ENCODE results near the gene PSMG4.

PSMG4 gene

DNA sequence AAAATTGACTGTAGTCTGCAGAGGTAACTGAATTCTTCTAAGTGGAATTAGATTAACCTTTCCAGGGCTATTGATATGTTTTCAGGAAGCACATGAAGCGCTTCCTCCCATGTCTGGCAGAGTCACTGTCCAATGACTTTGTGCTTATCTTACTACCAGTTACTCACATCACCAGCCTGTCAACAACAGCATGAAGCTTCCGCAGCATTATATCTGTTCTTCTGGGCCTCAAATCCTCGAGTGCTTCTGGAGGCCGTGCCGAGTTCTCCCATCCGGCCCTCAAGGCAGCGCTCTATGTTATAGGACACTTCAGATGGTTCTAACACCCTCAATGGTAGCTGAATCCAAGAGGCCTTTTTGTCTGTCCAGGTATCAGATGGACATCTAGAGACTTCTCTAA is 33.2 kb downstream of the PSMG4 start:
- DNase-seq: no peak

DNA sequence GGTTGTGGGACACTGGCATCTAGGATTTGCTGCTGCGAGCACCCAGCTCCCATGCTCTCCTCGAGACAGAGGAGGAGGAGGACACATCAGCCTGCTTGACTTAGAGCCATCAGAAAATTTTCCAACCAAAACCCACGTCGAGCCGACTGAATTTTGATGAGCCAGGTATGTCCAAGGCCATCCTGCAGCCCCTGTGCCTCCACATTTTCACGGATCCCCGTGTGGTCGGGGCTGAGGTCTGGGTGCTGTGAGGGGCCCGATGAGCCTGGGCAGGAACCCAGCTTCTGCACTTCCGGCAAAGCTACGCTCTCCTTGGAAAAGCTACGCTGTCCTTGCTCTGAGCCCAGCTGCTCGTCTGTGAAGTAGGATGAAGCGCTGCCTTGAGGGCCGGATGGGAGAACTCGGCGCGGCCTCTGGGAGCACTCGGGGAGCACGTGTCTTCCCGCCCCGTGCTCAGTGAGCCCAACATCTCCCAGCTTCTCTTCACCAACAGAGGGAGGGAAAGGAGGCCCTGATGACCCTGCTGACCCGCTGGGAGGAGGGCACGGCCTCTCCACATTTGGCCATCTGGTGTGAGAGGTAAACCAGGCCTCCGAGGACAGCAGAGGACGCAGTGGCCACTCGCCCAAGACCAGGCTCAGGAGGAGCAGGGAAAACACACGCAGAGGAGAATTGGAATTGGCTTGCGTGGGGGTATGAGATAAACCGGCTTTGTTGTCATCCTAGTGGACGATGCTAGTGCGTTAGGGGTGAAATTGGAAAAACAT is 33.9 kb downstream of the PSMG4 start:
- no peak for DNase-seq

DNA sequence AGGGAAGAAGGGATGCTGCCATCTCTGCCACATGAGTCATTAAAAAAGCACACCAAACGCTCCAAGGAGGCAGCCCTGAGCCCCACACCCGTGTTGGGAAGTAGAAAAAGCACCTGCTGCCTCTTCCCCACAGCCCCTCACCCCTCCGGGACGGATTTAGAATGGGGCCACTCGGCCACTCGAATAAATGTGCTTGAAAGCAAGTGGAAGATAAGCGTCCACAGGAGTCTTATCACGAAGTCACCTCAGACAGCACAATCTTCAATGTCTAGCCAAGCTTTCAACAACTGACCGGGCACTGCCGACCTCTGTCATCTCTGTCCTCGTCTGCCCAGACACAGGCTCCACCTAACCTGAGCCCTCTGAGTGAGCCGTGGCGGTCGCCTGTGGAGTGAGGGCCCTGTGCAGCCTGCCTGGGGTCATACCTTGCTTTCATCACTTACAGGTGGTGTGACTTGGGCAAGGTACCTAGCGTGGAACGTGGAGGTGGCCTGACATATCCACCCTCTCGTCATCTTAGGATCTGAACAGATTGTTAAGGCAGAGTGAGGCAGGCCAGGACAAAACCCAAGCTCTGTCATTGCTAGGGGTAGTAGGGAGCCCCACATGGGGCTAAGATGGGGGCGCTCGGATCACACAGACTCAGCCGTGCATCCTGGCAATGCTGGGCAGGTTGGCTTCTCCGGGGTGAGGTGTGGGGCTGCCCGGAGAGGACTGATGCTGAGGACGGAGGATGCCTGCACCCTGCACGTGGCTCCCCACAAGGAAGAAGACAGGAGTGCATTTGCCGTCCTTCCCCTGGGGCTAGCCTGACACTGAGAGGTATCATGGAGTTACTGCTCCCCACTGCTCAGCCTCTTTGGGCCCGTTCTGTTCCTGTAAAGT is 34.8 kb downstream of the PSMG4 start:
- no peak for DNase-seq

DNA sequence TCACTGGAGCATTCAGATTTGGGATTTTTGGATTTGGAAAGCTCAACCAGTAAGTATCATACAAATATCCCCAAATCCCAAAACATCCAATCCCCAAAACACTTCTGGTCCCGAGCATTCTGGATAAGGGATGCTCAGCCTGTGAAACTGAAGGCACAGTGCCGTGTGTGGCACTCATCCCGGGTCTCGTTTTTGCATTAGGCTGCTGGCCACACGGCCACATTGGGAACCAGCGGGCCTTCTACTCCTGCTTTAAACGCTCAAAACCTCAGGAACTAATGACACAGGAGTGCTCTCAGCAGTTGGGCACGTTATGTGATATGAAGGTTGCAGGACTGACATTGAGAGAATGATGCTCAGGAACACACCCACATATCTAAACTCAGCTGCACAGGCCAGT is 35.6 kb downstream of the PSMG4 start:
- DNase-seq: no peak

DNA sequence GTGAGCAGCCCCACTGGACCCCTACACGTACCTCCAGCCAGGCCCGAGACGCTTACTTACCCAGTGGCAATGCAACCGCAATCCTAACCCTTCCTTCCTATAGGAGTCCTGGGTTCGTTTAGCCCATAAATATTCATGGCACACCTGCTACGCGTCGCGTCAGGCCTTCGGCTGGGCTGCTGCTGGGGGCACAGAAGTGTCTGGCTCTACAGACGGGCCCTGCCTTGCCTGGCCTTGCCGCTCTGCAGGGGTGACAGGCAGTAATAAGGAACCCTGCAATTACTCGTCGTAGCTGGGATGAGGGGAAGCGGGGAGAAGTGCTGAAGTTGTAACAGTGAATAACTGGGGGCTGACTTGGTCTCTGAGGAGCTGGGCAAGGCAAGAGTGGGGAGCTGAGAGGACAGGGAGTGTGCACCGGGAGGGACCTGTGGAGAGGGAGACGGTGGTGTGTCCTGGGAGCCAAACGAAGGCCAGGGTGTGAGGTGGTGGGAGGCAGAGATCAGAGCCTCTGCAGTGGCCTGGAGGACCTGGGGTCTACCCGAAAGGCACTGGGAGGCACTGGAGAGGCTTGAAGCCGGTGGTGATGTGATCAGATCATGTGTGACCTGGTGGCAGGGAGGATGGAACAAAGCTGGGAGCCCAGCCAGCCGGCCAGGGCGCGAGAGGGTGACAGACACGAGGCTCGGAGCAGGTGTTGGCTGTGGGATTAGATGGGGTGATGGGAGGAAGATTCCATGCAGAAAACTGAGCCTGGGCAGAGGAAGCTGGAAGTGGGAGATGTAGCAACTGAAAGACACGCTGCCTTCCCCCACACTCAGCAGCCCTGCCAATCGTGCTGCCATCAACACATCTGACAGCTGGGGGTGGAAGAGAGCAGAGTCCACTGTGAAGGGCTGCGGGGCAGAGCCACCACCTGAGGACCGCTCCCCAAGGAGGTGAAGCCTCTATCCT is 36.4 kb downstream of the PSMG4 start:
- DNase-seq: no peak

DNA sequence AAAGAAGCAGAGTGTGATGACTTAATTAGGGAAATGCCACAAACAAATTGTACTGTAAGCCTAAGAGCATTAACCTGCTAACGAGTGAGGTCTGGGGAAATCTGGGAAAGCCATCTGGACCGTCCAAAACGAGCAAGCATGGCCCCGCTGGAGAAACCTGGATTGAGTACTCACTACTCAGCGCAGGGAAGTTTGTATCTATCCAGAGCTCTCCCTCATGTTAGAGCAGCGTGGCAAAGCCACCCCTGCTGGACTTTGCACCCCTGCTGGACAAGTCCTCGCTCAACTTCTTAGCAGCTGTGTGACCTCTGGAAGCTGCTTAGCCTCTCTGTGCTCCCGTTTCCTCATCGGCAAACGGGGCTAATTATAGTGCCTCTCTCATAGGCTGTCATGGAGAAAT is 37.3 kb downstream of the PSMG4 start:
- no peak for DNase-seq

DNA sequence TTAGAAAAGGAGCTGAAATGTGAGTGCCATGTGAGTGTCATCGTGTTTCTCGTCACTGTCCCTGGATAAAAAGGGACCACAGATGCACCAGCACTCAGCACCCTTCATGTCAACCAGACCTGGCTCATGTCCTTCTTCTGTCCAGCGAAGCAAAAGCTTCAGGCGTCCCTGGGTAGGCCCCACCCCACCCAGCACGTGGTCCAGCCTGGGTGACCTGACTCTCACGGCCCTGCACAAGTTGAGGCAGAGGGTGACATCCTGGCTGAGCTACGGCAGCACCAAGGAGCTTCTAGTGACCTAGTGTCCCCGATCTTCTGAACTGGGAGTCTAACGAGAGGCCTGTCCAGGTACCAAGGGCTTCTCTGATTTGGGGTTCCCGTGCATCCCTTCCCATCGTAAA is 37.8 kb downstream of the PSMG4 start:
- DNase-seq: no peak

DNA sequence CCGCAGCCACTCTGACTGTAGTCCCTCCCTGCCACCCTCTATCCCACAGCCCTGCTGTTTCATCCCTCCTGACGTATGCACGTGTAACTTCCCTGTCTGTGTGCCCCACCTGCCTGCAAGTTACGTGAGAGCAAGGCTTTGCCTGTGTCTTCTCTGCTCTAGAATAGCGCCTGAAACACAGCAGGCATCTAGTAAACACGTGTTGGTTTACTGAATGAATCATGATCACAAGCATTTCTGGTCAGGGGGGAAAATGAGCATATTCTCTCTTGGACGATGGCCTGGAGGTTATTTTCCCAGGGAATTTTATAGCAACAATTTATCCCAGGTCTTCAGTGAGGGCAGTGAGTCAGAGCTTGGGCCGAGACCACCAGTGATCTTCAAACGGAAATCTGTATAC is 38.3 kb downstream of the PSMG4 start:
- DNase-seq: no peak

DNA sequence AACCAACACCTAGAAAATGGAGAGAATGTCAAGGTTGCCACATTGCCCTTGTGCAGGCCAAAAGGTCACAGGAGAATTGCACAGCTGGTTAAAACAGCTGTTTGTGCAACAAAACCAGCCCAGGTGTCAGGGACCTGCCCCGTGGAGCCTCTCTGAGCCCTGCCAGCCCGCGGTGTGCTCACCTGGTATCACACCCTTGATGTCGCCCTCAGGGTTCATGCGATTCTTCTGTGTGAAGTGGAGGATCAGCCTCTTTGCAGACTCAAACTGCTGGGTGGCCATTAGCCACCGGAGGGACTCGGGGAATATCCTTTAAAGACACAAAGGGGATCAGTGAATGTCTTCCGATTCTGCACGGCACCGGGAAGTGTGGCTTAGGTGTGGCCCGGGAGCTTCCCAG is 39.2 kb downstream of the PSMG4 start:
- no peak for DNase-seq

DNA sequence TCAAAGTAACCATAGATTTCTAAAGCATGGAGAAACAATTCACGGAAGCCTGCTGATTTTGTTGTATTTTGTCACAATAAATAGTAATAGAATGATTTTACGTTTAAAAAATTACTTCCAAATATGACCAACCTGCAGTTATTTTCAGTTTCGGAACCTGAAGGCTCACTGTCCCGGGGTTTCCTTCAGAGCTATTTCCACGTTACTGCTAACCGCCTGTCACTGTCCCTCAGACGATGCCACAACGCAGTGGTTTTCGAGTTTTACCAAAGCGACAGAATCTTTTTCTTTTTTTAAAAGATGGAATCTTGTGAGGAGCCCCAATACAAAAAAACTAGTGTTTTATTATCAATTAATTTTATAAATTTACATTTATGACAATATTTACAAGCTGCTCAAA is 40.5 kb downstream of the PSMG4 start:
- no peak for DNase-seq

DNA sequence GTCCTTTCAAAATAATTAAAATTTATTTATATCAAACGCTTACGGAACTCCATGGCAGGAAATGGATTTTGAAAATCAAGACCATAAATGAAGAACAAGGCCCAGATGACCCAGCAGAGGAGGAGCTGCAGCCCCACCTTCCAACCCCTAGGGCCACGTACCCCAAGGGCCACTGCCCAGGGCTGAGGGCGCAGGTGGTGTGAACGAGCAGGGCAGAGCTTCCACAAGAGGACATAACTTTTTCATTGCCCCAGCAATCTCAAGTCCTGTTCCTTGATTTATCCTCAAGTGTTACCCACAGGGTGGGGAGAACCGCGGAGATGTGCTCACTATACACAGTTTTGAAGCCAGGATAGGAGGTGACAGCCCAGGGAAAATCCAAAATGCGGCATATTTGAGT is 42.8 kb downstream of the PSMG4 start:
- DNase-seq: no peak

DNA sequence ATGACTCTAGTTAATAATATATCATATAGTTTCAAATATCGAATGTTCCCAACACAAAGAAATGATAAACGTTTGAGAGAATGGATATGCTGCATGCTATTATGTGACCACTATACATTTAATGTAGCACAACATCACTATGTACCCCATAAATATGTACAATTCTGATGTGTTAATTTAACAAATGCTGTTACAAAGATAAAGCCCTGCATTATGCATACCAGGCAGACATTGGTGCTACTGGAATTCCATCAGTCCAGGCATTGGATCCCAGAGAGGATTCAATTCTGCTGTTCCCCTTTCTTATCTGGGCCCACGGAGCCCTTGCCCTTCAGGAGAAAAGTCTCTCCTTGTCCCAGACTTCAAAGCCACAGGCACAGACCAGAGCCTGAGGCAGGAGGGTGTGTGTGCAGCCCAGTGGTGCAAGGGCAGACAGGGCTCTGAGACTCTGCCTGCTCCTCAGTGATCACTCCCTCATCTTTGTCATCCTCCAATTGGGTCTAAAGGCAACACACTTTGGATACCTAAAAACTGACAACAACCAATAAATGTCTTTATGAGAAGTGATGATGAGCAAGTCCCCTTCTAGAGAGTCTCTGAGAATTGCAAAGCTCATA is 45.2 kb downstream of the PSMG4 start:
- no peak for DNase-seq

DNA sequence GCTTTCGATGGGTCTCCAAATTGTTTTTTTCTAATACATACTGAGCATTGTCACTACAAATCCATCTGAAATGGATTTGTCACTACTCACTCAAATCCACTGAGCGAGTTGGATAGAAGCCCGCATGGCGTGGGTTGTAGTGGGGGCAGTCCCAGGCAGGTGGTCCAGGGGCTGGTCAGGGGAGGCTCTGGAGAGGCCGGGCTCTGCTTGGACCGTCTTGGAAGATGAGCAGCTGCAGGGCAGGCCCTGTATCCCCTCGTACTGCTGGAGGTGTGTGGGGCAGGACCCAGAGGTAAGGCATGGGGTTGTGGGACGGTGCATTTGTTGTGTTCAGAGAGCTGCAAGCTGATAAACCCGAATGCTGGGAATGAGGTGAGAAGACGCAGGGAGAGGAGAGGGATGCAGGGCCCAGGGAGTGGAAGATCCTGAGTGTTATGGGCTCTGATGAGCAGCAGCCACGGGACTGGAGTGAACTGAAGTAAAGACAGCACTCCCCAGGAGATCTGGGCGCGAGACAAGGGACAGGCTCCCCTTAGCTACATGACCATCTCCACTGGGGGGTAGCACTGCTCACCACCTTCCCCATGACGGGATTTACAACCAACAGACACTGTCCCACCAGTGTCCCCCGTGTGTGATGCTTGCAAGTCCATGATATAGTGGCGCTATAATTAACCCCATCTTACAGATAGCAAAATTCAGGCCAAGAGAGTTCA is 45.9 kb downstream of the PSMG4 start:
- DNase-seq: no peak

DNA sequence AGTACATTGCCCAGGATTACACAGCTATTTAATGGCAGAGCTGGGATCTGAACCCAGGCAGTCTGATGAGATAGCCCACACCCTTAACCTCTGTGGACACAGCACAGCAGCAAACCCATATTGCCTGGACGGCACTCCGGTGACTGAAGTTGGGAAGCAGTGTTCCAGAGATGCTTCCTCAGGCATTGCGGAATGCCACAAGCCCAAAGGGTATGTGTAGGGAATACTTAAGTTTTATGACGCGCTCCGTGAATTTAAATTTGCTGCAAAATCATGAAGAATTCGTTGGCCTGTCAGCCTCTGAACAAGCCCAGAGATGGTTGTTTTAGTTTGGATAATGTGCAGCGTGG is 46.4 kb downstream of the PSMG4 start:
- DNase-seq: no peak

DNA sequence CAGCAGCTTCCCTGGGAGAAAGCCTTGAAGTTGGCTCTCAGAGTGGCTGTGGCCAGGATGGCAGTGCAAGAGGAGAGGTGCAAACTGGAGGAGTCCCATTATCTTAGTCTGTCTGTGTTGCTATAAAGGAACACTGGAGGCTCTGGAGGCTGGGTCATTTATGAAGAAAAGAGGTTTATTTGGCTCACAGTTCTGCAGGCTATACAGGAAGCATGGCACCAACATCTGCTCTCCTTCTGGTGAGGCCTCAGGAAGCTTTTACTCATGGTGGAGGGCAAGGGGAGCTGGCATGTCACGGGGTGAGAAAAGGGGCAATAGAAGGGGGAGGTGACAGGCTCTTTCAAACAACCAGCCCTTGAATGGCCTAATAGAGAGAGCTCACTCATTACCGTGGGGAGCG is 47.1 kb downstream of the PSMG4 start:
- DNase-seq: no peak

DNA sequence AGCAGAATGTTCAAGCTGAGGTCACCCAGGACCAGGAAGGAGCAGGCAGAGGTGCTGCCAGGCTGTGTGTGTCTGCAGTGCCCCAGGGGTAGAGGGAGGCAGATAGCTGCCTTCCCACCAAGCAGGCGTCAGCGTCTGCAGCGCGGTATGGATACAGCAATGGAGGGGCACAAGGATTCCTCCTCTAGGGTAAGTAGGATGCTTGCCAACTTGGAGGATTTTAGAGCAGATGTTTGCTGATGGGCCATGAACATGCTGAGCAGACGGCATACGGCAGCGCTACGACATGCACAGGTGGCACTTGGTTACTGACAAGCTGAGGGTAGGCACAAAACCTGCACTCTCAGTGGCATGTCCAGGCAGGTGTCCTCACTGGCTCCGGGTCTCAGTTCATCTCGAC is 48.1 kb downstream of the PSMG4 start:
- DNase-seq: no peak

DNA sequence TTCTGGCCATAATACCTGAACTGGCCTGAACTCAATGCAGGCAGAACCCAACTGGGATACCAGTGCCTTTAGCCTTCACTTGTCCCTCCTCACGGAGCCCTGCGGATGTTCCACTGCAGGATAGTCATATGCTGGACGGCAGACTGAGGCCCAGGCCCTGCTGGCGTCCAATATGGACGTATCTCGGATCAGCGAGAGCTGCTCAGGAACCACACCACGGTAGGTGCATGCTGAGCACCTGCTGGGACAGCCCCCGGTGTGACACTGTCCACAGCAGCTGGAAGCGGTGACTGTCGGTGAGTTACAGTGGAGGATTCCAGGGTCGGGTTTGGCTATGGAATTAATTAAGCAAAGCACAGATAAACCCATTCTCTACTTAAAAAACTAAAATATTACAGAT is 48.7 kb downstream of the PSMG4 start:
- no peak for DNase-seq

DNA sequence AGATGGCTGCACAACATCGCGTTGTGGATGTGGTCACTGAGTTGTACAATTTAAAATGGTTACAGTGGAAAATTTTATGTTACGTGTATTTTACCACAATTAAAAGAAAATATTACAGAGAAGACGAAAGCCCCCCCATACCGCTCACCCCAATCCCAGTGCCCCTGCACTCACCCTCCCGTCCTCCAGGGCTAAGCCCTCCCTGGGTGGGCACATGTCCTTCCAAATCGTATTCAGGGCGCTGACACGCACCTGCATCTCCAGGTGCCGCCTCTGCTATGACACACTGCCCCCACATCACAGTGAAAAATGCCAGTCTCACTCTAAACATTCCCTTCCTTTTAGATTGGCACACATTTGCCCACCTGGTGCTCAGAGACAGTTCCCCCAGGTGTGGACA is 49.4 kb downstream of the PSMG4 start:
- DNase-seq: no peak

DNA sequence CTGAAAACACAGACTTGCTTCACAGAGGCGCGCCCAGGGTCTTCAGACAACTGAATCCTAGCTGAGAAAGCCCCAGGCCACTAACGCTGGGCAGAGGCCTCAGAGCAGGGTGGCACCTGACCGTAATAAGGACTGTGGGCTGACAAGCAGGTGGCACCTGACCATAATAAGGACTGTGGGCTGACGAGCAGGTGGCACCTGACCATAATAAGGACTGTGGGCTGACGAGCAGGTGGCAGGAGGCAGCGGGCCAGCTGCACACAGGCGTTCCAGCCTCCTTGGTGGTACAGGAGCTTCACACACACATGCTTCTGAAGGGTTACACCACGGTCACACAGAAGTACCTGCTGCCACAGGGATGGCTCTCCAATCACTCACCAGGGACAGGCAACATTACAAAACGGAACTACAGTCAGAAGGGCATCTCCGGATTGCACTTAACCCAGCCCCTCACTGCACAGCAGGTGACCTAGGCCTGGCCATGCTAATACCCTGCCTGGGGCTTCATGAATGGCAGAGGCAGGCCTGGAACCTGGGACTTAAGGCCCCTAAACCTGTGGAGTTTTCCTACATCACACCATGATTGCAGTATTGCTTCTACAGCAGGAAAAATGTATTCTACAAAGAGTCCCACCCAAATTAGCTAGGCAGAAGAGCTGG is 50.8 kb downstream of the PSMG4 start:
- DNase-seq: no peak

DNA sequence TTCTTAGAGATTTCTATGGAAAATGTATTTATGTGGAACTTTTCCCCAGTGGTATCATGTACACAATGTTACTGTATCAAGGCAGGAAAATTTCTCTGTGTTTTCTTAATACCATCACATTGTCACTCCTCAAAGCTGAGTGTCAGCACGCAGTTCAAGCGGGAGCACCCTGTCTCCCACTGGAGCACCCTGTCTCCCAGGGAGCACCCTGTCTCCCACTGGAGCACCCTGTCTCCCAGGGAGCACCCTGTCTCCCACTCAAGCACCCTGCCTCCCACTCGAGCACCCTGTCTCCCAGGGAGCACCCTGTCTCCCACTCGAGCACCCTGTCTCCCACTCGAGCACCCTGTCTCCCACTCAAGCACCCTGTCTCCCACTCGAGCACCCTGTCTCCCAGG is 51.3 kb downstream of the PSMG4 start:
- no peak for DNase-seq

DNA sequence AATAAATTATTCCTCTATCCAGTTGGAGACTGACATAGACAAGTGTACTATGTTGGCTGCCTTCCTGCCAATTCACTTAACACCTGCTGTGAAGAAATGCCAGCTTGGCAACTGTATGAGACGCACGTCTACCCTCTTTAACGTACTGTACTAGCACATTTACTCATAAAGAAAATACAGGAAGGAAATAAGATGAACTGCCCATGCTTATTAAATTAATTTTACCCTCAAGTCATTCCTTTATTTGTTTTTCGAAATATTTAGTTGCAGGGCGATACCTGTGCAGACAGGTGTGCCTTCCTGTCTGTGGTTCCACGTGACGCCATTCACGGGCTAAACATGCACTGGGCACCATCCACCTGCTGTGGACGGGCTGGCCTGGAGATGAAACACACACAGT is 52.0 kb downstream of the PSMG4 start:
- no peak for DNase-seq

DNA sequence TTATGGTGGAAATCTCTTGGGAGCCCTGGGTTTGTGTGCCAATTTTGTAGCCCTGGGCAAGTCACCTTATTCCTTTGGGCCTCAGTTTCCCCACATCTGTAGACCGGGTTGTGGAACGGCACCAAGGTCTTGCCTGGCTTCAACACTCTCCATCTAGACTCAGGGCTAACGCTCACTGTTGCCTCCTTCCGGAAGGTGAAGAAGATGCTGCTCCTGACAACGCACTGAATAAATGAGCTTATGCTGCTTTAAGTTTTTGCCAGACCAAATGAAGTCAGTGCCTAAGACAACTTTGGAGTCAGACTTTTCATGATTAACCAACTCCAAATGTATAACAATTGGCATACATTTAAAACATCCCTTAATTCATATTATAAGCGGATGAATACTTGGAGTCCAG is 53.1 kb downstream of the PSMG4 start:
- DNase-seq: no peak
